Suppressor macrophage treated with lipopolysaccharide for 4 hours (primary cell): ENCODE data around the gene TBC1D9B.

Experiments
- DNase-seq: peaks from one replicate; pipeline ENCODE4 v3.0.0-alpha.2; 2020

TBC1D9B gene

DNA sequence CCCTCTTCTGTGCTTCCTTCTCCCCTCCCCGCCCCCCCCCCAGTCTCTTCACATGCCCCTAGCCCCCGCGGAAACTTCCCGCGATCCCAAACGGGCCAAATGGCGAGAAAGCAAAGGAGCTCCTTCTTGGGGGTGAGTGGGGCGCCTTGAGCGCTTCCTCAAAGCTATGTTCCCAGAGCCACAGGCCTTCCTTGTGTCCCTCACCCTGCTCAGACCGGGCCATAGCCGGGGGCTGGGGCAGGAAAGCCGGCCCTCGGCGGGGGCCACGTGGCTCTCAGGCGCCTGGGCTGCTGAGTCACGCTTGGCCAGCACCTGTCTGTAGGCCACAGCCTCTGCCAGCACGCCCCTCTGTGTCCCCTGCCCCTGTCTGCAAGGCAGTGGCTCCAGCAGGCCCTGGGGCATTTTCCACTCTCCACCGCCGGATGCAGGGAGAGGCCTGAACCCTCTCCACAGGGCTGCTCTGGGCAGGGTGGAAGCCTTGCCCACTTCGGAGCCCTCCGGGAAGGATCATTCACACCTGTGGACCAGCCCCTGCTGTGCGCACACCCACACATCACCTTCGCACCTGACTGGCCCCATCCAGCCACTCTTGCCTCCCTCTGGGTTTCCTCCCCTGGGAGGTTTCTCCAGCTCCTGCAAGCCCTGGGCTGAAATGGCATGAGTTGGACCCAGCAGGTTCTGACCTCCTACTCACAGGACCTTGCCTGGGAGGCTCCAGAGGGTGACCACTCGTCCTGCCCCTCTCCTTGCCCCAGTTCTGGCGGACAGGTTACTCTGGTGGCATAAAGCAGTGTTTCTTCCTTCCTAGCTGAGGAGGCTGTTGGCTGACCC, 88.2 kb downstream of the TBC1D9B start:
- peak; percentile 62 for DNase-seq

DNA sequence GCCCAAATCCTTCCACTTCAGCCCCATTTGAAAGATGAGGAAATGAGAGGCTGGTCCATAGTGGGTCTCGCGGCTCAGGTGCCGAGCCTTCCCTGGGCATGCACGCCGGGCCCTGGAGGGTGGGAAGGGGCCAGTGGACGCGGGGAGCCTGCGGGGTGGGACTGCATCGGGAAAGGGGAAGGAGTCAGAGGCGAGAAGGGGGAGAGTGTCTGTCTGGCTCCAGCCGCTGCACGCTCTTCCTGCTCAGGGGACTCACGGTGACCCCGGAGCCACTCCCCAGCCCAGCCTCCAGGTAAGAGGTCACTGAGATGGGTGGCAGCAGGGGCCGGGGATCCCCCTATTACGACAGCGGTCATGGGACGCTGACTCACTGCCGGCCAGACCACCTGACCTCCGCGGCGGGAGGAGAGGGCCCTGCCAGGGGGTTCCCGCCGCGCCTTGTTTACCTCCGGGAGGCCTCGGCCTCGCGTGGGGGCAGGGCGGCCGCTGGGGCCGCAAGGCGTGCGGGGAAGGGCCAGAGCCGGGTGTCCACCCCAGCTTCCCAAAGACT, 88.9 kb downstream of the TBC1D9B start:
- DNase-seq: peak; percentile 96

DNA sequence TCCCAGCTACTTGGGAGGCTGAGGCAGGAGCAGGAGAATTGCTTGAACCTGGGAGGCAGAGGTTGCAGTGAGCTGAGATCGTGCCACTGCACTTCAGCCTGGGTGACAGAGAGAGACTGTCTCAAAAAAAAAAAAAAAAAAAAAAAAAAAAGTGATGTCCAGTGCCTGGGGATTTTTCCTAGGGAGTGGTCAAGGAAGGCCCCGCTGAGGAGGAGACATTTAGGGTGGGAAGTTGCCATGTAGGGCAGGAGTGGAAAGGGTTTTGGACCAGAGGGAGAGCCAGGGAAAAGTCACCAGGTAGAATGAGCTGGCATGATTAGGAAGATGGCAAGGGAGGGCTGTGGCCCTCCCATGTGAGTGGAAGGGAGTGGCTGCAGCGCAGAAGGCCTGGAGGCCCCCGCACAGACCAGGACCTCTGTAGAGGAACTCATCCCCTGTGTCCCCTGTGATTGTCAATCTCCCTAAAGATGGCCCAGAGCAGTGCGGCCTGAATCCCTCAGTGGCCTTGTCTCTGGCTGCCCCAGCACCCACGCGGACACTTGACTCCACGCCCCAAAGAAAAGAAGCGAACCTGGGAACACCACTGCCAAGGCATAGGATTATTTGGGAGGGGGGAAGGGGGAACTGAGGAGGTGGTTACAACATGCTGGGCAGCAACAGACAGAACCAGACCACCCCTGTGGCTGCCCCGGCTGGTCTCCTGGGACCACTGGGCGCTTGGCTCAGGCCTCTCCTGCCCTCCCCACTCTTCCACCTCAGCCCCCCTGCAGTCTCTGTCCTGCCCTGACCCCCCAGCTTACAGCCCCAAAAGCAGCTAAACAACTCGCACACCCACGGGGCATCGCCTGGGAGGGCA, 89.6 kb downstream of the TBC1D9B start:
- peak; percentile 18 for DNase-seq

DNA sequence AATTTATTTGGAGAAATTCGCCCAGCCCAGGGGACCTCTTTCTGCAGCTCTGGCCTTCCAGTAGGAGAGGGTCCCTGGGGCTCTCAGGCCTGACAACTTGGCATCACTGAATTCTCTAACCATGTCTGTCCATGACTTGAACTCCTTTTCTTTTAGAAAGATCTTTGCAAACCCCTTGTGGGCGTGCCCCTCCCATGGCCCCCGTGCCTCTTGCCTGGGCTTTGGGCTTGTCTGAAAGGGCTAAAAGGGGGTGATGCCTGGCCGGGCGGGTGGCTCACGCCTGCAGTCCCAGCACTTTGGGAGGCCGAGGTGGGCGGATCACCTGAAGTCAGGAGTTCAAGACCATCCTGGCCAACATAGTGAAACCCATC, 90.2 kb downstream of the TBC1D9B start:
- DNase-seq: no peak

DNA sequence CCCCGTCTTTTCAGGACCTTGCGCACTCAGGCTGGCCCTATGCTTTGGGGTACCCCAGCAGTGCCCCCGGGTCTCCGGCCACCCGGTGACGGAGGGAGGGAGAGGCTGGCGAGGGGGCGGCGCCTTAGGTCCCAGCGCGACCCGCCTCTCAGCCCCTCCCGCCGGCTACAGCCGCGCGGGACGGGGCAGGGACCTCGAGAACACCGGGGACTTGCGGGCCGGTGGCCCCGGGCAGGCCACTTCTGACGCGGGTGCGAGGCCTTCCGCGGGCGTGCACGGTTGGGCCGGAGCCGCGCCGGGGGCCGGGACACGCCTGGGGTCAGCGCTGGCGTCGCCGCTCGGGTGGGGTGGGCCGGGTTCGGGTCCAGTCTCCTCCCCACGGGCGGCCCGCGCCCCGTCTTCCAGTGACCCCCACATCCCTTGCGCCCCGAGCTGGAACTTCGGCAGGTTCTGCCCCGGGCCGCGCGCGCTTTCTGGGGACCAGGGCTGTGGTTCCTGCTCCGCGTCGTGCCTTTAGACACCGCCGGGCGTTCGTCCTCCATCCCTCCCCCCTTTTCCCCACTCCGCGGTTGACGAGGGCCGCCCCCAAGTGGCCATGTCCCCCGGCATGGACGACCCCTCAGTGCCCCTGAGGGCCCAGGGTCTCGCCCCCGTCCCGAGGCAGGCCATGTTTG, 90.8 kb downstream of the TBC1D9B start:
- peak; percentile 12 for DNase-seq

DNA sequence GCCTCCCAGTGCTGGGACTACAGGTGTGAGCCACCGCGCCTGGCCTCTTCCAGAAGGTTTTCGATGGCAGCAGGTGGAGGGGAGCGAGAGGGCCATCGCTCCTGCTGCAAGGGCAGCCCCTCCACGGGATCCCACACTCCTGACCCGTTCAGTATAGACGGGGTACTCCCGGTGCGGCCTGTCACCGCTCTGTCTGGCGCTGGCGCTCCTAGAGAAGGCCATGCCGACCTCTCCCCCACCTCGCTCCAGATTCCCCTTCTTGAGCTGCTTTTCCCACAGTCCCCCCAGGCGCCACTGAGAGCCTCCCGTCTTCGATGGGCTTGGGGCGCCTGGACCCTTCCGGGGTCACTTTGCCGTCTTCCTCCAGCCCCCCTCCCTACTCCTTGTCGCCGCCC, 91.3 kb downstream of the TBC1D9B start:
- DNase-seq: no peak

DNA sequence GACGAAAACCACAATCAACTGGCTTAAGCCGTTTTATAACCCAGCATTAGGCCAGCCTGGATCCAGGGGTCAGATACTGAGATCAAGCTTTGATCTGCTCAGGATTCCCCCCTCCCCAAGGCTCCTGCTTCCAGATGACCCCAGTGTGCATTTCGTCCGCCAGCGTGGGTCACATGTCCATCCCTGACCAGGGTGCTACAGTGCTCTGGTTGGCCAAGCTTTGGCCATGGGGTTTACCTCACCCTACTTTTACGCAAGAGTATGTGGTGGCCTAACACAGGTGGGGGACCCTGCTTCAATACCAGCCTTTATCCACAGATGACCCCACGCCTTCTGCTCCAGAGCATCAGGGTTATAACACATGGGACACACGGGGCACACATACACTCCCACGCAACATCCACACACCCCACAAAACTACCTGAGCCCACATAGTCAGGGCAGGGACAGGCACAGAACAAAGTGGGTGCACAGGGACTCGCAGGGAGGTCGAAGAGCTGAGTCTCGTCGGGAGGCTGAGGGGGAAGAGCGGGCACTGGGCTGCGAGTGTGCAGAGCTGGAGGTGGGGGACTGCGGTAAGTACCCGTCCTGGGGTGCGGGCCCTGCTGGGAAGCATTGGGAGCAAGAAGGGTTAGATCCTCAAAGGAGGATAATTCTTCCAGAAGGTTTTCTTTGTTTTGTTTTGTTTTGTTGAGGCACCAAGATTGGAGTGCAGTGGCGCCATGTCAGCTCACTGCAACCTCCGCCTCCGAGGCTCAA, 92.0 kb downstream of the TBC1D9B start:
- DNase-seq: no peak

DNA sequence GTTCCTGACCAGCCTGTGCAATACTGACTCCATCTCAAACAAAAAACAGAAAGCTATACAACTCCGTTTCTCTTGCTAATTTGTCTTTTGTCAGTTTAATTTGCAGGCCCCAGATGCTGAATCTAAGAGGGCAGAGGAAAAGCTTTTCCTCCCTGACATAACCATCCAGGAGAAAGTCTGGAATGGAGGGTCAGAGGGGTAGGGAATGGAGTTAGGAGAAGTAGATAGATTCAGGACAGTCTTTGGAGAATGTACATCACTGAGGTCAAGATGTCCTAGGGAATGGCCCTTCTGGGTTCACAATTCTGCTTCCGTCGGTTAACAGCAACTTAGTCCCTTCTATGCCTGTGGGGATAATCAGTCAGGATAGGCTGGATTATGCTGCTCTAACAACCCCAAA, 93.6 kb downstream of the TBC1D9B start:
- no peak for DNase-seq

DNA sequence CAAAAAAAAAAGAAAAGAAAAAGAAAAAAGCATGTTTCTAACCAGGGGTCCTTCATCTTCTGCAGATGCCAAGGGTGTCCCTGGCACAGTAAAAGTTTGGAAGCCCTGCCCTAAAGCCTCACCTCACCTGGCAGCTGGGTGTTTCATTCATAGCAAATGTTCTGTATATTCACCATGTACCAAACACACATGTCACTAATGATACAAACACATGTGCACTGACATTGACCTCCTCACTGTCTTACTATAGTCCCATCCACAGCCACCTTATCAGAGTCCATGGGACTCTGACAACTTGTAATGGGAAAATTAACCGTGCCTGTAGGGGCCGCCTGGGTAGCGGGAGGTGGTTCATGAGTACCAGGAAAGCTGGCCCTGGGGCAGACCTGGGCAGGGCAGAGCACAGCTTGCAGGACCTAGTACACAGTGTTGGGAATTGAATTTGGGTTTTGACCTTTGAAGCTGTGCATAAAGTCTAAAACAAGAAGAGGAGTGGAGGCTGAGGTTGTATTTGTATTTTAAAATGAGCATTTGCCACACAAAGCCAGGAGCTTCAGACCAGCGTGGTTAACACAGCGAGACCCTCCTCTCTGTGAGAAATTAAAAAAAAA, 94.6 kb downstream of the TBC1D9B start:
- DNase-seq: no peak

DNA sequence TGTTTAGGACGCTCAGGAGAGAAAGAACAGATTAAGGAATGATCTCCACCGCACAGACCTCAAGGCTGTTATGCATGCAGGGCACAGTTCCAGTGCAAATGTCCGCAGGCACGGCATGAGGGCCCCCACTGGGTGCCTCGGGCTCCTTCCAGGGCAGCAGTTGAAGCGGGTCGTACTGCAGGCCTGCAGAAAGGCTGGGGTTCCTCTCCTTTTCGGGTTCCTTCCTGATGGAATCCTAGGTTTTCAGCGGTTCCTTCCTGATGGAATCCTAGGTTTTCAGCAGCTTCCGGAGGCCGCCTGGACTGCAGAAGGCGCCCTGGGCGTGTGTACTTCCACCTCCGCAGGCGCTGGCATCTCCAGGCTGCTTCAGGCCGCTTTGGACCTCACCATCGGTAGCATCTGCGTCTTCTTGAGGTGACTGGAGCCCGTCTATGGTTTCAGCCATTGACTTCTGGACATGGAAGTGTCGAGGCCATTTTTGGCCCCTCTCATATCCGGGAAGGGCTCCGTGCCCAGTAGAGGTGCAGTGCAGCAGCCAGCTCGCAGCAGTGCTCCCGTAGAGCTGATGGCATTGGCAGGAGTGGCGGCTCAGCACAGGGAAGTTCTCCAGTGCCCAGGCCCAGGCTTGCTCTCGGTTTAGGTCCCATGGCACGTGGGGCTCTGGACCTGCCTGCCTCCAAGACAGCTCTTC, 95.4 kb downstream of the TBC1D9B start:
- DNase-seq: no peak
